VCaP (cell line): ENCODE measurements around the gene C1orf50.

Experiments
- H3K27ac ChIP-seq: fragments of 450-650 bp; 2 replicates; pipeline ENCODE4 v1.5.1; 2017
- TF ChIP-seq, protein P1 (sequence below): fragments of 450-650 bp; conservative IDR thresholded peaks from 2 replicates; pipeline ENCODE4 v1.5.1; 2017; ENCODE audit warnings: mild to moderate bottlenecking, moderate library complexity

Gene C1orf50

DNA sequence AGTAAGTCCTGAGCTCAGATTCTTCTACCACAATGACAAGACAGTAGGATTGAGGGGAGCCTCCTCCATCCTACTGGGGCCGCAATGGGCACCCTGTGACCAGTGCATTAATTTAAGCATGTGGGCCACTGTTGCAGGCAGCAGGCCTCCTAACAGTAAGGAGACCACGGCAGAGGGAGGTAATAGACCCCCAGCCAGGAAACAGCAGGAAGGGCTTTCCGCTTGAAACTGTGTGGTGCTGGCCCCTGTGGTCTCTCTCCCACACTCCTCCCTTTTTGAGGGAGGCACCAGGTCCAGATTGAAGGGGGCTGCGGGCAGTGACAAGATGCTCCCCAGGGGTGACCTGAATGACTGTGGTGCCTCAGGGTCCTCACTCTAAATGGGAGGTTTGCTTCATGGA, 25.3 kb upstream of the C1orf50 start:
- no peak overlapping the region for H3K27ac ChIP-seq

DNA sequence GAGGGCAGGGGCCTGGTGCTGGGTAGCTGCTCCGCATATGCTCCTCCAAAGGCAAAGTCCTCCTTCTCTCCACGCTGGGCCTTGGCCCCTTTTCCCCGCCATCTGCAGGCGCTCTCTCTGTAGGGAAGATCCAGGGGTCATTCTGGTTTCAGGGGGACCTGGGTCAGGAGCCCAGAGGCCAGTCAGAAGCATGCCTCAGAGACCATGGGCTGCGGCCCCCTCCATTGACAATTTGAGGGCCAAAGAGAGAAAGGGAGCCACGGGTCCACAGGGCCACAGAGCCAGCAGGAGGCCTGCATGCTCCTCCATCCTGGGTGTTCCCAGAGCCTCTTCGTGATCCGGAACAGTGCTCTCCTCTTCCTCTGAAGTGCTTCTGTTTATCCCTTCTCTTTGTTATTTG, 24.9 kb upstream of the C1orf50 start:
- TF ChIP-seq, protein P1, sequence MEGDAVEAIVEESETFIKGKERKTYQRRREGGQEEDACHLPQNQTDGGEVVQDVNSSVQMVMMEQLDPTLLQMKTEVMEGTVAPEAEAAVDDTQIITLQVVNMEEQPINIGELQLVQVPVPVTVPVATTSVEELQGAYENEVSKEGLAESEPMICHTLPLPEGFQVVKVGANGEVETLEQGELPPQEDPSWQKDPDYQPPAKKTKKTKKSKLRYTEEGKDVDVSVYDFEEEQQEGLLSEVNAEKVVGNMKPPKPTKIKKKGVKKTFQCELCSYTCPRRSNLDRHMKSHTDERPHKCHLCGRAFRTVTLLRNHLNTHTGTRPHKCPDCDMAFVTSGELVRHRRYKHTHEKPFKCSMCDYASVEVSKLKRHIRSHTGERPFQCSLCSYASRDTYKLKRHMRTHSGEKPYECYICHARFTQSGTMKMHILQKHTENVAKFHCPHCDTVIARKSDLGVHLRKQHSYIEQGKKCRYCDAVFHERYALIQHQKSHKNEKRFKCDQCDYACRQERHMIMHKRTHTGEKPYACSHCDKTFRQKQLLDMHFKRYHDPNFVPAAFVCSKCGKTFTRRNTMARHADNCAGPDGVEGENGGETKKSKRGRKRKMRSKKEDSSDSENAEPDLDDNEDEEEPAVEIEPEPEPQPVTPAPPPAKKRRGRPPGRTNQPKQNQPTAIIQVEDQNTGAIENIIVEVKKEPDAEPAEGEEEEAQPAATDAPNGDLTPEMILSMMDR = no peak
- no peak overlapping the region for H3K27ac ChIP-seq

More for the DNA sequence above, 25.3 kb upstream of the C1orf50 start:
- TF ChIP-seq, protein P1 = no peak

DNA sequence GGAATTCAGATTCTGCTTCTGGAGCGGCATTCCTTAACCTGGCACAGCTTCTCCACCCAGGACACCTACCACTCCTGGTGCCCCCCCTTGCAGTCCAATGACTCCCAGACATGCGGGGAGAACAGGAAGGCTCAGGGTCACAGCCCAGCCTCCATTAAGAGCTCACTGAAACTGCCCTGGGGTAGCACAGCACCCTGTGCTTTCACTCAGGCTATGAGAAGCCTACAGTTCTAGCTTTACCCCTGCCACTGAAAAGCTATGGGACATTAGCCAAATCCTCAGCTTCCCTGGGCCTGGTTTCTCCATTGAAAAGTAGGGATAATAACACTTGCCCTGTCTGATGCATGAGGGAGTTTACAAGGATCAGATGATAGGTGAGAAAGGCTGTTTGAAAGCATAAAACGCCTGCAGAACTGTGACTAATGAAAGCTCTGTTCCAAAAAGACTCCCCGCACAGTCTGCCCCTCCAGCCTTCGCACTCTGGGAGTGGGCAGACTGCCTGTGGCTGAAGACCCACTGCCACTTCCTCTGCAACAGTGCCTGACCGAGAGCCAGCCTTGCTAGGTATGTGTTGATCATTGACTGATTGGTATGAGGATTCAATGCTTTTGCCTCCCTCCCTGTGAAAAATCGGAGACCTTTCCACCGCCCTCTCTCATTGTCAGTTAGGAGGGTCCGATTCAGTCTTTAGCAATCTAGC, 24.3 kb upstream of the C1orf50 start:
- TF ChIP-seq, protein P1 = no peak
- no peak overlapping the region for H3K27ac ChIP-seq

DNA sequence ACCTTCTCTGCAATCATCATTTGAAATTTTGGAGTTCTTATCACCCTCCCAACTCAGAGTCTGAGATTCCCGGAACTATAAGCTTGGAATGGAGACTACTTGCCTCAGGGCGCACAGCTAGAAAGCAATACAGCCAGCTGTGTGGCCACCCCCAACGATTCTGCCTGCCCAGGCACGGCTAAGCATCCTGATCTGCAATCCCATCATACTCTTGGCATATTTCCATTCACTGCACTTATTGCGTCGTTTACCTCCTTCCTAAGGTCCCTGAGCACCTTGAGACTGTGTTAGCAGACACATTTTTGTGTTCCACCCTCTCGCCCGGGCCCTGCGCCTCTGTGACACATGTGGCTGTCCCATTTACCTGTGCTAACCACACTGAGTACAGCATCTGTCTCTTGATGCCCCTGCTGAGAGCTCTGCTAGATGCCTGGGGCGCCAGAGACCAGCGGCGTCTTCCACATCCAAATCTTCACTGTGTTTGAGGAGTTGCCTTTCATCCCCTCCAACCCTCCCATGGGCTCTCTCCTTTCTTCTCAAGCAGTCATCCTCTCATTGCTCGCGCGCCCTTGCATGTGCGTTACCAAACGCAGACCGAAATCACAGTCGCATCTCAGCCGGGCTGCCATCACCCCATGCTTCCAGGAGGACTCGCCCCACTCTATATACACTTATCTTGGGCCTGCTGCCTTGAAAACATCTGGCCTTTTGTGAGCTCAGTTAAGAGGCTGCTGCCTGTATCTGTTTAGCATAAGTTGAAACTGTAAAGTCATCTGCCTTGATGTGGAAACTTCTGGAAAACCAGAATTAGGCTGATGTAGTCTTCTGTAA, 23.5 kb upstream of the C1orf50 start:
- H3K27ac ChIP-seq = no peak overlapping the region
- TF ChIP-seq, protein P1 = no peak

DNA sequence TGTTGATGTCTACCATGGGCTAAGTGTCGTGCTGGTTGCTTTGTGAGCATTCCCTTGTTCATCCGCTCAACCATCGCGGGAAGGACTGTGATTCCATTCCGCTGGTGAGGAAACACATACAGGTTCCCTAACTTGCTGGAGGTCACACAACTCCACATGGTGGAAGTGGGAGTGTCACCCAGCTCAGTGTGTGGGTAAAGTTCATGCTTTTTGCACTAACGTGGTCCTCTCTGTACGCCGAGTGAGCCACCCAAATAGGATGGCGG, 23.0 kb upstream of the C1orf50 start:
- TF ChIP-seq, protein P1 = no peak
- no peak overlapping the region for H3K27ac ChIP-seq

DNA sequence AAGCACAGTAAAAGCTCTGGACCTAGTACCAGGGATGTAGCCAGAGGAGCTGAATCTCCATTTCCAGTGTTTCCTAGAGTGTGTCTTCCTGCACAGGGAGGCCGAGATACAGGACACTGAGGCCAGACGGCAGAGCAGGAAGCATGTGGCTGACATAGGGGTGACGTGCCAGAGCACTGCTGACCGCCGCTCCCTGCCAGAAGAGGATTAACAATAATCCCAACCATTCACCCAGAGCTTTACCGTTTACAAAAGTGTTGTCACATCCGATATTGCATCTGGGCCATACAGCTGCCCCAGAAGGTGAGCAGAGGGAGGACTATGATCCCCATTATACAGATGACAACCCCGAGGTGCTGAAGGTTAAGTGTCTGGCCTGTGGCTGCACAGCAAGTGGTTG, 21.2 kb upstream of the C1orf50 start:
- no peak overlapping the region for H3K27ac ChIP-seq
- TF ChIP-seq, protein P1 = no peak

DNA sequence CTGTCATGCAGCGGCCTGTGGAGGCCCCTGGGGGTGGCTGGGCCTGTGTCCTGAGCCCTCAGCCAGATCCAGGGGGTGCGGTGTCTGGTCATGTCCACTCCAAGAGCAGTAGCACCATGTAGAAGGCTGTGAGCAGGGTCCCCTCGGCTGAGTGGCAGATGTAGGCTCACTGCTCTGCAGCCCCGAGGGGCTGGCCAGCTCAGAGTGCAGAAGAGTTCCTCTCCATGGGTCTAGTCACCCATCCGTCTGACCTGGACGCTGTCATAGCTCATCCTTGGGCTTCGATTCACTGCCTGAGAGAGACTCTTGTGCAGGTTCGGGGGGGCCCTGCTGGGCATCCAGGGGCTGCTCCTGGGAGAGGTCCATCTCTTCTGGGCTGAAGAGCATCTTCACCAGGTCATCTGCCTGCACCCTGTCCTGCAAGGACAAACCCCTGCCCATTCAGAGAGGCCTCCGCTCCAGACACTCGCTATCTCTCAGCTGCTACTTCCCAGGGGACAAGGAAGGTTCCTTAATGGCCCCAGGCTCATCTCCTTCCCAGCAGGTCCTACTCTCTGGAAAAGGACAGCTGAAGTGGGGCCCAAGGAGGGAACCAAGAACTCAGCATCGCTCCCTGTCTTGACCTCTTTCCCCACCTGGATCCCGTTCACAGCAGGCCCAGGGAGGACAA, 20.5 kb upstream of the C1orf50 start:
- TF ChIP-seq, protein P1 = no peak
- no peak overlapping the region for H3K27ac ChIP-seq
